NCI-H1105 treated with DMSO at 0.1 percent for 48 hours (cell line): Measurements from ENCODE around the gene TIMM44.
"Not testable (repeated sequence)": the region's sequence is repeated elsewhere in the genome, so short reads cannot be mapped to it uniquely, and the experiment has no call there.

Source experiments
- DNase-seq: peaks from one replicate; lab custom pipeline; 2025; lab: John Stamatoyannopoulos, UW

The TIMM44 gene

GRCh38 chr19:7976461-7976860 lies 33.0 kb upstream of the TIMM44 start:
- no peak for DNase-seq

GRCh38 chr19:7975037-7975436 lies 31.6 kb upstream of the TIMM44 start:
- DNase-seq: no peak

GRCh38 chr19:7973883-7974282 lies 30.4 kb upstream of the TIMM44 start:
- no peak for DNase-seq

DNA sequence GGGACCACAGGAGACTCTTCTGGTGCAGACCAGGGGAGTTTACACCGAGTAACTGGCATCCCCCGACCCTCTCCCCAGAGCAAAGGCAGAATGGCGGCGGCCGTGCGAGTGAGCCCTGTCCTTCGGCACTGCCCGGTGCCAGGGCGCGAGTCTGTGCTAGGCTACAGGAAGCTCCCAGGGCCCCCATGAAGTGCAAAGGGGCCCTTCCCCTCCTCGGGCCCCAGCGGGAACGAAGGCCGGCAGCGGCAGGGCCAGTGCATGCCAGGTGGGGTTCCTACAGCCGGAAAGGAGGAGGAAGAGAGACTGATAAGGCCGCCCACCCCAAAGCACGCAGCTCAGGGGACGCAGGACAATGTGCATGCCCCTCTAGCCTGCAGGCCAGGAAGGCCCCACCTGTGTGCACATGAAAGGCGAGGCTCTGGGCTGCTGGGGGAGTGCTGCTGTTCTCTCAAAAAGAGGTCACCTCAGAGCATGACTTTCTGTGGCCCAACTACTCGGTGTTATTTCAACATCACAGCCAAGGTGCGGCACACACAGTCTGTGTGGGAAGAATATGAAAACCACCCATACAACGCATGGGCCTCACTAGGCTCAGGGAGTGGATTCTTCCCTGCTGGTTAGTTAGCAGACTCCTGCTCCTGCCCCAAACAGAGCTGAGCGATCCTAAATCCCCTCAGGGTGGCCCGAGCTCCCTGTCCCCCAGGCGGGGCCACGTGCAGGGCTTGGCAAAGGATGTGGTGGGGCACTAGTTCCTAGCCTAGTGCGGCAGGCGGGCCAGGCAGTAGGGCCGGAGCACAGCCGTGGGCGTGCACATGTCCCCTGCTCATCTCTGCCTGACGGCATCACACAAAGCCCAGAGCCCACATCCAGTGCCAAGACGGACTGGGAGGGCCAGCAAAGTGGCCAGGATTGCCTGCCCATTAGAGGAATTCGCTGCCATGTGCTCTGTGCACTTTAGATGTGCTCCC lies 28.4 kb upstream of the TIMM44 start:
- DNase-seq: no peak

- no peak for DNase-seq
These were observed 27.4 kb upstream of the TIMM44 start for GRCh38 chr19:7970716-7971448.

DNA sequence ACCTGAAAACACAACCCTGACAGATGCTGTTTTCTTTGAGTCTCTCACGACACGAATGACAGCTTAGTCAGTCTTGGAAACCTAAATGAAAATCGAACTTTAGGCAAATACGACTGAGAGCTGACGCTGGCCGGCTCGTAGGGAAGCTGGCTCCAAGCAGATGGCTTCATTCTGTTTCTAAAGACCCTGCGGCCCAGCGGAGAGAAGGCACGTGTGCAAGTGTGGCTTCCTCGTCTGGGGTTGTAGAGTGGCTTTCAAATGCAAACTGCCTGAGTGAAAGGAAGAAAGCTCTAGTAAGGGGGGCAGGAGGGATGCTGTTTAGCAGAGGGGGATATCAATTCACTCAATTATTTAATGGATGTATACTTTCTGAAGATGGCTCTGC lies 26.1 kb upstream of the TIMM44 start:
- no peak for DNase-seq

DNA sequence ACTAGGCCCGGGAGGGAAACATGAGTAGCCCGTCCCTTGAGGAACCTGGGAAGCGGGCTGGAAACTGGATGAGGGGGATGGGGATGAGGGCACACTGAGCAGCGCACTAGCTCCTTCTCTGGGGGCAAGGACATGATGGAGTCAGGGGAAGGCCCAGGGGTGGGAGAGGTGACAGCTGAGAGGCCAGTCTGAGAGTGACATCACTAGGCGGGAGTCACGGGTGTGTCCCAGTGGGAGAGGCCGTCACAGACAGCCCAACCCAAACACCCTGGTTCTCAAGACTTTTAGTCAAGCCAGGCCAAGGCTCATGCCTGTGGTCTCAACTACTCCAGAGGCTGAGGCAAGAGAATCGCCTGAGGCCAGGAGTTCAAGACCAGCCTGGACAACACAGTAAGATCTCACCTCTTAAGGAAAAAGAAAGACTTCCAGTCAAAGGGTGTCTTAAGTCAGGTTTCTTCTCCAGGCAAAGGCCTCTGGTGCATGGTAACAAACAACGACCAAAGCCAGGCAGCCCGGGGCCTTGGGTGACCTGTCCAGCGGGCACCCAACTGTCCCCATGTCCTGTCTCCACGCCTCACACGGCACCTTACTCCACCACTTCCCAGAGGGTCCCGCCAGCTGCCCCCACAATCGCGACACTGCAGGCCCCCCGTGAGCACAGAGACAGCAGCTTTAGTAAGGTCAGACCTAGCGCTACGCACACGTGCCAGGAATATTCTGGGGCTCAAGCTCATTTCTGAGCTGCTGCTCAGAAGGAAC lies 25.5 kb upstream of the TIMM44 start:
- DNase-seq: no peak

GRCh38 chr19:7968008-7968795 lies 24.7 kb upstream of the TIMM44 start:
- no peak for DNase-seq

- no peak for DNase-seq
These were observed 22.6 kb upstream of the TIMM44 start for GRCh38 chr19:7965921-7966665.

- DNase-seq: no peak
These were observed 21.9 kb upstream of the TIMM44 start for GRCh38 chr19:7965259-7965841.

DNA sequence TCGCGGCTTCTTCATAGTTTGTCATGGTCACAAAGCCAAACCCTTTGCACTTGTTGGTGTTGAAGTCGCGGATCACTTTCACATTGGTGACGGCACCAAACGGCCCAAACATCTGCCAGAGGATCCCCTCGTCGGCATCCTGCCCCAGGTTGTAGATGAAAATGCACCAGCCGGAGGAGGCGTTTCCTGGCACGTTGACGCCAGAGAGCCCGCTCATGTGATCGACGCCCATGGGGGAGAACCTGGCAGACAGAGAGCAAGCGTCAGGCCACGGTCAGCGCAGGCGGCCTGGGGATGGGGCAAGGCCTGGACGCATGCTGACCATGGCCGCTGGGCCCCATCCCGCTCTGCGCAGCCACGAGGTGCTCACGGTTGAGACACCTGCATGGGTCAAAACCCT lies 20.1 kb upstream of the TIMM44 start:
- no peak for DNase-seq

- DNase-seq: no peak
These were observed 19.3 kb upstream of the TIMM44 start for GRCh38 chr19:7962644-7963268.

GRCh38 chr19:7961920-7962626 lies 18.6 kb upstream of the TIMM44 start:
- DNase-seq: no peak

DNA sequence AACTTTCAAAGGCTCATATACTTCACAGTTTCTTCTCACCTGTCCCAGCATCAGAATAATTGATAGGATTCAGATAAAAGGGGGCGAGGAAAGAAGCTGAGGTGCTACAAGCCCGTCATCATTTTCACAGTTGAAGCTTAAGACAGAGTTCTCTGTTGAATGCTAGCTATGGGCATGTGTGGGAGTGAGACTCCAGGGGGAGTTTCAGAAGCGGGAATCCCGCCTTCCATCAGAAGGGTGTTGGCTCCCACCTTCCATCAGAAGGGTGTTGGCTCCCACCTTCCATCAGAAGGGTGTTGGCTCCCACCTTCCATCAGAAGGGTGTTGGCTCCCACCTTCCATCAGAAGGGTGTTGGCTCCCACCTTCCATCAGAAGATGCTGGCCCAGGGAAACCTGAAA lies 17.6 kb upstream of the TIMM44 start:
- DNase-seq: not testable (repeated sequence)

- no peak for DNase-seq
These were observed 15.7 kb upstream of the TIMM44 start for GRCh38 chr19:7959211-7959610.

DNA sequence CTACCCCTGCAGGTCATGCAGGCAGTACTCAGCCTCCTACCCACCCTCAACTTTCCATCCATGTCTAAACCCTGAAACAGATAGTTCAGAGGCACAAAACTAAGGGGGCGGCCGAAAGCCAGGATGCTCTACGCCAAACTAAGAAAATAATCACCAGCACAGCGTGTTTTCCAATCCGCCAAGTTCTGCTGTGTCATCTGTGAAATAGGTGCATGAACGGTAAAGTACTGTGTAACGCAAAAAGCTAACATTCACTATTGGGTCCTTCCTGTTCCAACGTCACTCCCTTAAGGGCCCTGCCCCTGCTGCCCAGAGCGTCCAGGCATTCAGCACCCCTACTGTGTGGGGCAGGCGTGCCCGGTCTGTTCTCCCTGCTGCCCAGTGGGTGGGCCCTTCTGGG lies 12.2 kb upstream of the TIMM44 start:
- DNase-seq: no peak

DNA sequence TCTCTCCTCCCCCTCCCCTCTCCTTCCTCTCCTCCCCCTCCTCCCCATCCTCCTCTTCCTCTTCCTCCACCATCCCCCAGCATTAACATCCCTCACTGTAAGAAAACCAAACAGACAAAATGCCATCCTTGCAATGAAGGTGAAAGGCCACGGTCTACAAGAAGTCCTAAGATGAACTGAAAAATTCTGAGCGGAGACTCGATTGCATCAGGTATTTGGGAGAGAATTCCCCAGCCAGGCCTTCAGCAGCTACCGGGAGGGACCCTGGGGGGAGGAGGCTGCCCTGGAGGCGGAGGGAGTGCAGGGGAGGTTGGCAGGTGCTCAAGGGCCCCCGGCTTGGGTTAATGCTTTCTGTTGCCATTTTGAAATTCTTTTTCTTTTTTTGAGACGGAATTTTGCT lies 10.1 kb upstream of the TIMM44 start:
- no peak for DNase-seq

GRCh38 chr19:7953060-7953459 lies 9.6 kb upstream of the TIMM44 start:
- DNase-seq: no peak

- no peak for DNase-seq
These were observed 4.5 kb upstream of the TIMM44 start for GRCh38 chr19:7947939-7948338.
